Measurements from ENCODE around the gene SLFN12L.
"Not testable (repeated sequence)": the region's sequence is repeated elsewhere in the genome, so short reads cannot be mapped to it uniquely, and the experiment has no call there.

SLFN12L gene

DNA sequence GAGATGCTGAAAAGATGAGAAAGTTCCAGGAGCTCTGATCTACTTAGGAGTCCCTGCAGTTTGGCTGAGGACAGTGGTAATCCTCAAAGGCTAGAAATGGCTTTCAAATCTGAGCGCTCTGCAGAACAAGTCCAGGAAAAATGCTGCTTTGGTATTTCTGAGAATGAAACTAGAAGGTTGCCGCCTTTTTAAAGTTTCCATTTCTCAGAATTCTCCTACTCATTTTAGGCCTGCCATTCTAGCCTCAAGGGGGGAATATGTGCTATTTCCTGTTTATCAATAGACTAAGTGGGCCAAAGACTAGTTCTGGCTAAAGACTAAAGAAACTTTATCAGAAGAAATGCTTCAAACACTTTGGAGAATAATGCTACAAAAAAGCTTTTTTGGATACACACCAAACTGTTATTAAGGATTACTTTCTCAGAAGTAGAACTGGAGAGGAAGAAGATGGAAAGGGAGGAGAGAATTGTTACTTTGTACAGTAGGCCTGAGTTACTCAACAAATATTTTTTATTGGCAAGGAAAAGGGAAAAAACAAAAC lies at the start of gene SLFN12L:
Gene SLFN12L (minus strand): TSS at position 78 of the 541 bp plus-strand sequence. CDS start 15,314 bp downstream, outside the sequence.
- no peak for DNase-seq (ENCODE audit: low spot score)

DNA sequence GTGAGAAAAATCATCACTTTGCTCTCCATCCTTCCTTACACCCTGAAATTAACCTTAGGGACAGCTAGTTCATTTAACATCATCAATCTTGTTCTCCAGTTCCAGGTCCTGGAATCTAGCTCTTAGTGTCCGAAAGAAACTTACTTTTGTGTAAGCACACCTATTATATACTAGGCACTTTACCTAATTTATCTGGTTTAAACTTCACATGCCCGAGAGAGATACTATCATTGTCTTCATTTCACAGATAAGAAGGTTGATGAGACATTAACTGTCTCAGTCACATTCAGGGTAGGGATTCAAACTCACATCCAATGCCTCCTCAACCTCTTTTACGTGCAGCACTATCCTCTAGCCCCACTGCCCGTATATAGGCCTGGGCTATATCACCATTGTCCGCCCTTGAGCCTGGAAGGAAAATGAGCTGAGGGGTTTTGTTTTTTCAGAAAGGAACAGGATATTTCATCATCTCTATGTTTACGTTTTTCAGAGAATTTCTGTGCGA lies 49.1 kb upstream of the SLFN12L start:
- DNase-seq (ENCODE audit: low spot score), result no peak

DNA sequence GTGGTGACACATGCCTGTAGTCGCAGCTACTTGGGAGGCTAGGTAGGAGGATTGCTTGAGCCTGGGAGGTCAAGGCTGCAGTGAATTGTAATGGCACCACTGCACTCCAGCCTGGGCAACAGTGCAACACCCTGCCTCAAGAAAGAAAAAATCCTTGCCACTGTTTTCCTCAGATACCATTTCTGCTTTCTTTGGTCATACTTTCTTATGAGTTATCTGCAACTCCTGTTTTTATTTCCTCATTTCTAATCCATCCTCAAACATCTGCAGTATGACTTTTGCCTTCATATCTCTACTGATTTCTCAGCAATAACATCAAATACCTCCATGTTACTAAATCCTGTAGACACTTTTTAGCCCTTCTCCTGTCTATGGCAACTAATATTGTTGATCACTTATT lies 46.6 kb upstream of the SLFN12L start:
- DNase-seq (ENCODE audit: low spot score), result no peak

DNA sequence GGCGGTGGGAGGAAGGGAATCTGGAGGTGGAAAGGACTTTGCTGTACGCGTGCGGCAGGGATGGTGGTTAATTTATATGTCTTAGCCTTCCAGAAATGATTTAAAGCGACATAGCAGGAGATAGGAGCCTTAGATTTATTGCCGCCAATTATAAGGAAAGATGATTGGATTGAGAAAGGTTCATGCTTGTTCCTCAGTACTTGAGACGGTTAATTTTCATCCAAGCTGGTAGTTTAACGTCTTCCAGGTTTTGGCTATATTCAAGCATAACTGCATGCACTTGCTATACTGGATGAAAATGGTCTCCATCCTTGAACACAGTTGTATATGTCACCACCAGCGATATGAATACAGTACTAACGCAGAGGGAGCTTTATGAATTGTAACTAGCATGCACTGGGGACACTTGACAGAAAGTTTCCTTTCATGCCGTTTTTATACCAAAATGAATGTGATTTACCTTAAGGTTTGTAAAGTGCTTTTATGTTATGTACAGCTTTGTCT lies 41.5 kb upstream of the SLFN12L start:
- no peak for DNase-seq (ENCODE audit: low spot score)

DNA sequence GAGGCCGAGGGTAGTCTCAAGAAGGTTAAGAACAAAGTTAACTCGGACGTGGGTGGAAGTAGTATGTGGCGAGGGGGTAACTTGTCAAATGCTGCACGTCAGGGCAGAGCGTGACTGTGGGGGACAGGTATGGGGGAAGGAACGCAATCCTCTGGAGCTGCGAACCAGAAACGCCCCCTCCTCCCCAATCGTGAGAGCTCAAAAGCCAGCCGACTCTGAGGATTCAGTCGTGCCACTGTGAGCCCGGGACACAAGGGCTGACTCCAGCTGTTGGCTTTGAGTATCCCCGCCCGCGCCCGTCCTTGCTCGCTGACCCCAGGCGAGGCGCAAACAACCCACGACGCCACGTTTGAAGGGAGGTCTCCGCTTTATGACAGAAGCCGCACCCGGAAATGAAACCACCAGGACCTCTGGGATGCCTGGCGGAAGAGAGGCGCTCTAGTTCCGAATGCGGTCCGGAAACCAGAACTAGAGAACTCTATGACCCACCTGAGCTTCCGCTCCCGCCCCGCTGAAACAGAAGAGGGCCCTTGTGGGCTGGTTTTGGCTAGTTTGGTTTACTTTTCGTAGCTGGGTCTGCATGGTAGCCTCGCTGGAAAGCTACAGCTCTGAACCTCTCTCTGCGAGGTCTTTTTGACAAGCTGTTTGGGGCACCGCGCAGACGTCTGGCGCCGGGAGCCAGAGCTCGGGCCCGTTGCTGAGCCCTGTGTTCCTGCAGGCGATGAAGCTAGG lies 40.9 kb upstream of the SLFN12L start, which contains the start of gene PEX12:
Gene PEX12 (minus strand): TSS at position 375 of the 732 bp plus-strand sequence. CDS start 550 bp downstream, outside the sequence.
- peak; percentile 86 for DNase-seq (ENCODE audit: low spot score)

DNA sequence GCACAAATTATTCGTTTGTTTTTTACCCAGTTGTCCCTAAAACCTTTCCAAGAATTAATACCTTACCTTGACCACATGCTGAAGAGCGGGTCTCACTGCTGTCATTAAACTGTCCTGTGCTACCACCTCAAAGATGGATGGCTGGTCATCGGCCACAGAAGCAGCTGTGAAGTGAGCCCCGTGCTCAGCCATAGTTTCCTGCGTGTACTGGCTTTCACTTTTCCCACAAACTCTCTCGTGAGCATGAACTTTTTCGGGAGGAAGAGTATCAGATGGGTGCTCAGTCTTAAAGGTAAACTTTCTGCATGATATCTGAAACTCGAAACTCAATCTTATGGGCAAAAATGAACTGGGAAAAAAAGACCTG lies 40.3 kb upstream of the SLFN12L start:
- DNase-seq (ENCODE audit: low spot score), result peak; percentile 24

DNA sequence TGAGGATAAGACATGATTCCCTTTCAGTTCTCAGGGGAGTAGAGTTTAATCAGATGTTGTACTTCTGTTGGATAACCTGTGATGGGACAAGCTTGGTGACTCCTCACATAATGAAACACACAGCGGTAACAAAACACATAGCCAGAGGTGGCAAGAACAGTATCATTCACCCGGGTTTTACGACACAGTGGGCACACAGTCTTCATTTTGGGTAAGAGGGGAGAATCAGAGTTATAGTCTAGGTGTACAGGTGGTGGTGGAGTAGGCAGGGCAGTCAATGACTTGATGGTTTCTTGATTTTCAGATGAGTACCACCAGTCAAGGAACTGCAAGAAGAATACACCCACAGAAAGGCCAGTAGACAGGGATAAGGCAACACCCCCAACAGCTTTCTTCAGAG lies 38.3 kb upstream of the SLFN12L start:
- no peak for DNase-seq (ENCODE audit: low spot score)

DNA sequence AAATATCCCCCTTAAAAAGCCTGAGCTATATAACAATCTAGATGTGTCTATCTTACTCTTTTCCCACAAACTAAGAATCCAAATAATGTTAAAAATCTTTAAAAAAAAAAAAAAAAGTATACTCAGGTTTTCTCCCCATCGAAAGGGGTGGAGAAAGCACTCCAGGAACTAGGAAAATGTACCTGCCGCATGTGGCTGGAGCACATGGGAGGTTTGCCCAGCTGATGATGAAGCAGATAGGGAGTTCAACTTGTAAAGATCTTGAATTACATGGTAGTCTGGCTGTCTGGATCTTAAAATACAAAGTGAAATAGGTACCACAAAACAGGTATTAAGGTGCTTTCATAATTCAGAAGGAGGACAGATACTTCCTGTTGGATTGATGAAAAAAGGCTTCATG lies 31.9 kb upstream of the SLFN12L start:
- DNase-seq (ENCODE audit: low spot score), result no peak

DNA sequence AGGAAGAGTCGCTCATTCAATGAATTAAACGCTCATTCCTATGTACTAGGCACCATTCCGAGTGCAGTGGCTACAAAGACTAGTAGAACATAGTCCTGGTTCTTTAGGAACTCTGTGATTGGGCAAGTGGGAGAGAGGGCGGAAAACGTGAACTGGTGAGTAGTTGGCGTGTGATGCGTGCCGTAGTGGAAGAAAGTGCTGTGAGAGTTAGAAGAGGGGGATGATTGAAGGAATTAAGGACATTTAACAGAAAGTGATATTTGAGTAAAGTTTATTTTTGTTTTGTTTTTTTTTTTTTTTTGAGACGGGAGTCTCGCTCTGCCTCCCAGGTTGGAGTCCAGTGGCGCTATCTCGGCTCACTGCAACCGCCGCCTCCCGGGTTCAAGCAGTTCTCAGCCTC lies 31.1 kb upstream of the SLFN12L start:
- peak; percentile 55 for DNase-seq (ENCODE audit: low spot score)

DNA sequence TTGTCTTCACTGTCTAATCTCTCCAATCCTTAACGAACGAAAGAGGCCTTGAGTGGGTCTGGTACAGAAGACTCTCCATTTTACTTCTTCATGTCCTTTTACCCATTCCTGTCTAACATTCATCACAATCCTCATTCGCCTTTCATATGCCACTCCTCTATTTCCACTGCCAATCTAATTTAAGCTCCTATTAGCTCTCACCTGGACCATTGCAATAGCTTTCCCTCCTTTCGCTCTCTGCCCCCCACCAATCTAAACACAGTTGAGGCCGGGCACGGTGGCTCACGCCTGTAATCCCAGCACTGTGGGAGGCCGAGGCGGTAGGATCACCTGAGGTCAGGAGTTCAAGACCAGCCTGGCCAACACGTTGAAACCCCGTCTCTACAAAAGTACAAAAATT lies 29.5 kb upstream of the SLFN12L start:
- no peak for DNase-seq (ENCODE audit: low spot score)

DNA sequence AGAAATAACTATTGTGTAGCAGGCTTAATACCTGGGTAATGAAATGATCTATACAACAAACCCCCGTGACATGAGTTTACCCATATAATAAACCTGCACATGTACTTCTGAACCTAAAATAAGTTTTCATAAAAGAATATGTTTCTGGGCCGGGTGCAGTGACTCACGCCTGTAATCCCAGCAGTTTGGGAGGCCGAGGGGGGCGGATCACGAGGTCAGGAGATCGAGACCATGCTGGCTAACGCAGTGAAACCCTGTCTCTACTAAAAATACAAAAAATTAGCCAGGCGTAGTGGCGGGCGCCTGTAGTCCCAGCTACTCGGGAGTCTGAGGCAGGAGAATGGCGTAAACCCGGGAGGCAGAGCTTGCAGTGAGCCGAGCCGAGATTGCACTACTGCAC lies 25.7 kb upstream of the SLFN12L start:
- not testable (repeated sequence) for DNase-seq (ENCODE audit: low spot score)

DNA sequence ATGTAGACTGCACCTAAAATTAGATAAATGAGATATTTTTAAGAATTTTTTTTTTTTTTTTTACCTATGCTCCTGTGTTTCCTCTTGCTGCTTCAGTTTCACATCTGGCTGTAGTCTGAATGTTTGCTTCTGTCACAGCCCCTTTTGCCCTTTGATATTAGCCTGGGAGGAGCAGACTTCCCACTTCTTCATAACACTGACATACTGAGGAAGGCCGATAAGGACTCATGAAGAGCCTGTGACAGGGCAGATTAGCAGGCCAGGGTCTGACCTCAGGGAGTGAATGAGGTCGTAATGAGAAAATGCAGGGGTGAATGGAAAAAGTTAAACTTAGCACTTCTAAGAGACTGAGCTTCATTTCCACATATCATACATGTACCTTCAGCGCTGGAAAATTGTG lies 23.2 kb upstream of the SLFN12L start, which contains the start of gene SLFN14:
Gene SLFN14 (minus strand): TSS at position 117 of the 400 bp plus-strand sequence. CDS start 2,757 bp downstream, outside the sequence.
- DNase-seq (ENCODE audit: low spot score), result no peak

DNA sequence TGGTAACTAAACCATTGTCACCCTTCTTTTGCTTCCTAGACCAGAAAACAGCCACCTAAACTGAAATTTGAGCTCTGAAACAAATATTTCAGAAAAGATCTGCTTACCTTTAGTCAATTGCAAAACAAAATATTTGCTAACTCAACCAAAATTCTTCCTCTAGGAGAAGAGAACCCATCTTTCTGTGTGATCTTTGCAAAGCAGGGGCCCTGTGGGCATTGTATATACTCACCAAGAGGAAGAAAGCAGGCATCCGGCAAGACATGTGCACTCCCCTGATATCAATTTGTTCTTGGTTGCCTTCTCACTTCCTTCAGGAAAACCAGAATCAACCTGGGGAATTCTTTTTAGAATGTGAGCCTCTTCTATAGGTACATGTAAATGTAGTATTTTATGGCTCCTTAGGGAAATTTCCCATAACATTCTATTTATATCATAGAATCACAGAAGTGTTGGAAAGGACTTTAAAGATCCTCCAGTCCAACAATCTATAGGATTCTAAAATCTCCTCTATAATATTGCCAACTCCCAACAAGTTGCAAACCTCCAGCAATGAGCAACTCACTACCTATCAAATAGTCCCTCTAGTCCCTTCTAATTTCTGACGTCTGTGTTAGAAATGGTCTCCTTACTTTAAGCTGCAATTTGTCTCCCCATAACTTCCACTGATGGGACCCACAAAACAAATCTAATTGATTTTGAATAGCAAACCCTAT lies 22.2 kb upstream of the SLFN12L start:
- no peak for DNase-seq (ENCODE audit: low spot score)

DNA sequence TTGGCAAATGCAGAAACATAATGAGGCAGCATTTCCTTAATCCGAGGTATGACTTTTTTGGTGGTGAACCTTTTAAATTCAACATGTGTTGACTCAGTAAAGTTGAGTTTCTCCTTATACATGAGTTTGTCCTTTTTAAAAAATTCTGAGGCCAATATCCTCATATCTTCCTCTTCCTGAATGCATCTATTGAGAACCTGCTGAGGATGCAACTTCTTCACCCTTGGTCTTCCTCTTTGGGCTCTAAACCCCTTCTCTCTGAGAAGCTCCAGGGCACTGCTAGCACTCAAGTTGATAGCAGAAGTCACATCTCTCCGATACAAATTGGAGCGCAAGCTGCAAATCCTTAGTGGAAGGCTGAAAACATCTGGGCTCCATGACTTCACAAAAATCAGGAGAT lies 19.9 kb upstream of the SLFN12L start:
- no peak for DNase-seq (ENCODE audit: low spot score)

DNA sequence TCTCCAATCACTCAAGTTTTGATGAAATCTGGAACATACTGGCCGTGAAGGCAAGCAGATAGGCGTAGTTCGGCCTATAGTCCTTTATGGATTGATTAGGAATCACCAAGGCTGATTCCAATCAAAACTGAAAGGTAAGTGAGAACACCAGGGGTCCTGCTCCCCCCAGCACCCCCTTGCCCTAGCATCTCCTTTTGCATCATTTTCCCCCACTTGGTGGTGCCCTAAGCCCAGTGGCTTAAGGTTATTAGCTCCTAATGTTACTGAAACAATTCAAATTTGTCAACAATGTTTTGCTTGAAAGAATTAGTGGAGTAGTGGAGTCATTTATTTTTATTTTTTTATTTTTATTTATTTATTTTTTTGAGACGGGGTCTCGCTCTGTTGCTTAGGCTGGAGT lies 18.2 kb upstream of the SLFN12L start:
- DNase-seq (ENCODE audit: low spot score), result no peak

DNA sequence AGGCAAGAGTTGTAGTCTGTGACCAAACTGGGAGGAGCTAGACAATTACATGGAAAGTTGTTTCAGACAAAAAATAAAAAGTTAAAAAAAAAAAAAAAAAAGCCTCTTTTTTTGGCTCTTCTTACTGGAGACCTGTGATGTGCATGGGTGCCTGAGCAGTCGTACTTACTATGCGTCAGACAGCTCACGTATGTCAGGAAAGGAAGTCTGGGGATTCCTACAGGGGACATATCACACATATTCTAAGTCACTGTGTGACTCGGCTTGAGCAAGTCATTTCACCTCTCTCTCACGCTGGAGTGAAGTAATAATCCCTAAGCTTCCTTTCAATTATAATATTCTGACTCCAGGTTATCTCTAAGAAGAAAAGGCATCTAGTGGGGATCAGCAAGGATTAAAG lies 17.2 kb upstream of the SLFN12L start:
- no peak for DNase-seq (ENCODE audit: low spot score)

DNA sequence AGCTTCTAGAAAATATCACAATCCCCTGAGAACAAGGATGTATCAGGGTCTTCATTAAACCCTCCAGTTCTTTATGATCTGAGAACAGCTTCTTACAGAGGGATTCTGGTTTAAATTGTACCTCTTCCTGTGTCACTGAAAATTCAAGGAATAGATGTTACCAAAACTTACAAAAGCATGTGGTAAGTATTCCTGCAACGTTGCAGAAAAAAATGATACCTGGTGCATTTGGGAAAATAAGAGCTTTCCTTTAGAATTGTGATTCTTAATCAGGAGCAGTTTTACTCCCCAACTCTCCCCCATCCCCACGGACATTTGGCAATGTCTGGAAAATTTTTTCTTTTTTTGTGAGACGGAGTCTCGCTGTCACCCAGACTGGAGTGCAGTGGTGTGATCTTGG lies 15.8 kb upstream of the SLFN12L start:
- DNase-seq (ENCODE audit: low spot score), result no peak

DNA sequence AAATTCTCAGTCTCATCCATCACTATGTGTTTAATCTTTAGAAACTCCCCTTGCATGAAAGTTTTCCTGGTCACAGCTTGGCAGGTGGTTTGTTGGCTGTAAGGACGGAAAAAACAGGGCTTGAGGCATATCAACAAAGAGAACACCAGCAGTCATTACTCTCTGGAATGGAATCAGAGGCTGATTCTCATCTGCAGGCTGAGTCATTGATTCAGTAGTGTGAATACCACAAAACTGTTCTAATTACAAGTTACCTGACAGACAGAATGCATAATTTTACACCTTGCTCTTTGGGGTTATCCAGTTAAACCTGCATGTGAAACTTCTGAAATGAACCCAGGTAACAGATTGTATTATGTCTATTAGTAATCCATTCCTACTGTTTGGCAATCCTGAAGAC lies 11.5 kb upstream of the SLFN12L start:
- no peak for DNase-seq (ENCODE audit: low spot score)

DNA sequence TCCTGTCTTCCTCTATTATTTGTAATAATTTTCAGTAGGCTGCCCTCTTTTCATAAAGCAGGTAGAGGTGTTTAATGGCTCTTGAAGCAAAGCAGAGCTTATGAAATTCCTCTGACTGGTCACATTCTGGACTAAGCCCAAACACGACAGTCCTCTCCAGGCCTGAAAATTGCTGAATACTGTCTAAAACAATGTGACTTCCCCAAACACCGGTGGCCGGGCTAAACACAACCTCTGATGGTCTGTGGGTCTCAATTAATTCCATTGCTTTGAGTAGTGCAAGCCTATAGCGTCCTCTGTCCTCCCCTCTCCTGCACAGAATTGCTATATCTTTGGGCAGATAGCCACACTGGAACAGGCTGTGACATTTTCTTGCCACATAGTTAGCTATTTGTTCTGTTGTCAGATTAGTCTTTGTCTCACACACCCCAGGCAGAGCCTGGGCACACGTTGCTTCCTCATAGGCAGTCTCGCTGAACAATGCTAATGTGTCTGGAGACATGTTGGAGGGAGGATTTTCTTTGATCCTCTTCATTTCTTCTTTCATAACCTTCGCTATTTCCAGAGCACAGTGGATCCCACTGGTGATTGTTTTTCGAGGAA lies 10.8 kb upstream of the SLFN12L start:
- DNase-seq (ENCODE audit: low spot score), result no peak

DNA sequence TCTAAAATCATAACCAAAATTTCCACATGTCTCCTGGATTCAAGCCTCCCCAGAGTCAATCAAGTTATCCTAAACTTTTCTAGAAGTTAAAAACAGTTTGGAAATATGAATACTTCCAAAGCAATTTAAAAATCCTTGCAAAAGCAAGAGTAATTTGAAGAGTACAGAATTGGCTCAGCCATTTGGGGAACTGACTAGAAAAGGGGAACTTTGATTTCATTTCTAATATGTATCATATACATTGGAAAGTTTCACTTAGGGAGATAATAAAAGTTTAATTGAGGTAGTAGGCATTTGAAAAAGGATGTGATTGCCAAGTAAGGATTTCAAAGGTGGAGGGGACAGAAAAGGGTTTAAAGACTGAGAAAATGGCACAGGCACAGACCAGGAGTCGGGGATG lies 9.0 kb upstream of the SLFN12L start:
- no peak for DNase-seq (ENCODE audit: low spot score)

DNA sequence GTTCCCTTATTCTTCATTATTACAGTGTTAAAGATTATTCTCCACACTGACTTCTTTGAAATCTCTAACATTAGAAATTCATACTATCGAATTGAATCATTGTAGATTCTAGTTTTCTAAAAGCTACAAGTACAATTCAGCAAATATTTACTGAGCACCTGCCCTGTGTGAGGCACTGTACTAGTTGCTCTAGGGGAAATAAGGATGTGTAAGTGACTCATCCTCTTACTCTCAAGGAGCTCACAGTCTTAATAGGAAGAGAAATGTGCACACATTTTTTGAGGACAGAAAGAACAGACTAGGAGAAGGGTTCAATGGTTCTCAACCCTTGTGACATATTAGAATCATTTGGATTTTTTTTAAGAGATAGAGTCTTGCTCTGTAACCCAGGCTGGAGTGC lies 7.7 kb upstream of the SLFN12L start:
- no peak for DNase-seq (ENCODE audit: low spot score)

DNA sequence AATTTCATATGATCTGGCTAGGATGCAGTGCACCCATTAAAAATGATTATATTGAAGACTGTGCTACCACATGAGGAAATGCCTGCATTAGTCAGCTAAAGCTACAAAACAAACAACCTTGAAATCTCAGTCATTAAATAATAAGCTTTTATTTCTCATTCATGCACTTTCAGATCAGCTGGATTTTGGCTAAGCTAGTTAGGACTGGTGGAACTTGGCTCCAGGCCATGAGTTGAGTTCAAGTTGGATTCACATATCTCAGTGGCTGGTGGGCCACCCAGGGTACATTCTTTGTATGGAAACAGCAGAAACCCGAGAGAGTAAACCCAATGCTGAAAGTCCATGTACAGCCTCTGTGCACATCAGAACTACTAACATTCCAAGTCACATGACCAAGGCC lies 6.4 kb upstream of the SLFN12L start:
- no peak for DNase-seq (ENCODE audit: low spot score)

Data from AG08395 (cell line).